NCI-H2196 treated with DMSO at 0.1 percent for 48 hours (cell line): Measurements from ENCODE around the gene HOXB1.

Experiments used
- DNase-seq: peaks from one replicate; lab custom pipeline; 2025; ENCODE audit not compliant: unreplicated experiment; lab: John Stamatoyannopoulos, UW

HOXB1 gene

DNA sequence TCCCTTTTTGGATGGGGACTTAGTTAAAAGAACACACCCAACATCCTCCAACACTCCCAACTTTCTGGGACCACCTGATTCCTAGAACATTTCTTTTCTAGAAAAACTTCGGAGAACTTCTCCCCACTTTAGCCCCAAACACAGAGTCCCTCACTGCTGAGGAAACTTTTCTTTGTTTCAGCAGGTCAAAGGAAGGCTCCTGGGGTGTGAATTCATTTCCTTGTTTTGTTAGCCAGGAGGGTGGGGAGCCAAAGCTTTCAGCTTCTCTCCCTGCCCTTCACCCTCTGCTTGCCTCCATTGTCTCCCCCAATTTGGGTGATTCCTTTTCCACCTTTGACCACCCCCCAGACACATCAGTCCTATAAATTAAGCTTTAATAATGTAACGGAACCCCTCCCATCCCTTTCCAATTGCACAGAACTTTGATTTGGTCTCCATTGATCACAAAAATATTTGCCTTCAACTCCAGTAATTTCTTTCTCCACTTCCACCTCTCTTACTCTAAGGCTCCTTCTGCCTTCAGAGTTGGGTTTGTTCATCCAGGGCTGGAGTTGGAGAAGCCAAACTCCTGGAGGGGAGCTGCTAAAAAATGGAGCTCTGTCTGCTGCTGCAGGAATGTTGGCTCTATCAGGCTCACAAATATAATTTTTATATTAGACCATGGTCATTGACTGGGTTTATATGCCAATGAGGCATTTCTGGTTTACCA, 37.0 kb upstream of the HOXB1 start:
- DNase-seq: no peak

DNA sequence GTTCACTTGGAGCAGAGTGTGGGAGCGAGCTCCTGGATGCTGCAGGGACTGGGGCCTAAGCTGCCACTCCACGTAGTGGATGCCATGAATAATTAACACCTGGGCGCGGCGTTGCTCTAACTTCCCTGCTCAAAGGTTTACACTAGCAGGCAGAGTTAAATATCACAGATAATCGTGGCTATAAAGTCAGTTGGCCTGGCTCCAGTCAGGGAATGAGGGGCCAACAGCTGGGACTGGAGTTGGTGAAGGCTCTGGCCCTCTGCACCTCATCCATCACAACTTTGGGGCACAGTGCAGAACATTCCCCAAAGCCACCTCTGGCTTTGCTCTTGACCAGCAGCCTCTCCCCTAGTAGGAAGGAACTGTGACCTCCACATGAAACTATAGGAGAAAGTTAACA, 36.4 kb upstream of the HOXB1 start:
- no peak for DNase-seq

DNA sequence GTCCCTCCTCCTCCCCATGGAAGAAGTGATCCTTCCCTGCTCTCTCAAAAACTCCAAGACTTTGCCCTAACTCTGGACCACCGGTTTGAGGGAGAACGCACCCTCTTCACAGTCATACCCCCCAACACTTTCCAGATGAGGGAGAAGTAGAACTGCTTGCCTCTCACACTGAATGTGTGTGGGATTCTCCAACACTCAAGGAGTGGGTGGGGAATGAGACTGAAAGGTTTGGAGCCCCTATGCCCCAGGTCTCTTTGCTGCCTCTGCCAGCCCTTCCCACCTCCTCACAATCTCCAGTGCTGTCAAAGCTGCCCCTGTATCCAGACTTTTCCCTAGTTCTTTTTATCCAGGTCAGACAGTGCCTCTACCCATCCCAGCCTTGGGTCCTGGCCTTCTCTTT, 35.9 kb upstream of the HOXB1 start:
- no peak for DNase-seq

DNA sequence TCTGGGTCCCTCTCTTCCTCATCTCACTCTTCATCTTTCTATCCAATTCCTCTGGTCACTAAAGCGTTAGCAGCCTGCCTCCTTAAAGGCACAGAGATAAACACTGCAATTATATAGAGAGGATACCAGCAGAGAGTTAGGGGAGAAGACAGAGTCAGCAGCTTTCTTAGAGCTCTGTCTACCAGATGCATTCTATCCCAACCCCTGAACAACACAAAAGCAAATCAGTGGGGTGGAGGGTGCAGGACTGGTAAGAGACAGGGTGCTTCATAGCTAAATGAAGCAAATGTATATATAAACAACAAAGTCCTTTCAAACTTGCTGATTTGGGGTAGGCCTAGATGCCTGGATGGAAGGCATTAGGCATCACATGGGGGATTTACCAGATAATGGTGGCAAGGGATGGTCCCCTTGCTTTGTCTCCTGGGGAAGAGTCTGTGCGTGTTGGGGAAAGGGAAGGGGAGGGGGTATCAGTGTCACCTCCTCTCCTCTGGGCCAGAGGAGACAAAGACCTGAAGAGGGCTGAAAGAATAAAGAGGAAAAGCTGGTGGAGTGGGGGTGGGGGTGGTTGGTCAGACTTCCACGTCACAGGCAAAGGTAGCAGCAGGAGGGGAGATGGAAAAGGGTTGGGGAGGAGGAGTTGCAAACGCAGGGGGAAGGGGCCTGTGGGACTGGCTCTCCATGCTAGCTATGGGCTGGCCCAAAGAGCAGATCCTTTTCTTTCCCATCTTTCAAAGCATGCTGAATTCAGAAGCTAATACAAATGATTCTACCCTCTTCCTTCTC, 35.3 kb upstream of the HOXB1 start:
- no peak for DNase-seq

DNA sequence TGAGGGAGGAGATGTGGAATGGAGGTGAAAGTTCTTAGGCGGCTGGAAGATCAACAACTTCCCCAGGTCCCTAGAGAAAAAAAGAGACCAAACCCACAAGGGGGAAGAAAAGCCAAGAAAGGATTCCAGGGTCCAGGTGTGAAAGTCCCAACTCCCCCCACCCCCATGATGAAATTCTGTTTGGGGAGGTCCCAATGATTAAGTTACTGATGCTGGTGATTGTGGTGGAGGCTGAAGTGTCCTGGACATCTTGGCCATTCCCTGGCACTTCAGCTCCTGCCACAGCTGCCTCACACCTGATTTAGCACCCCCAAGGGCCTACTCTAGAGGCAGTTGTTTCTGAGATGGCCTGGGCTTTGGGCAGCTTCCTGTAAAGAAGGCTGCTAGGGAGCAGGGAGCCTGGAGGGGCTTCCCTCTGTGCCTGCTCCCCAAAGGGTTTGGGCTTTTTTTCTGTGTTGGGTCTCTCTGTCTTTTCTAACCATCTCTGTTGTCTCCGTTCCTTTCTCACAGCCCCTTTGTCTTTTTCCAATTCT, 34.3 kb upstream of the HOXB1 start:
- DNase-seq: no peak

DNA sequence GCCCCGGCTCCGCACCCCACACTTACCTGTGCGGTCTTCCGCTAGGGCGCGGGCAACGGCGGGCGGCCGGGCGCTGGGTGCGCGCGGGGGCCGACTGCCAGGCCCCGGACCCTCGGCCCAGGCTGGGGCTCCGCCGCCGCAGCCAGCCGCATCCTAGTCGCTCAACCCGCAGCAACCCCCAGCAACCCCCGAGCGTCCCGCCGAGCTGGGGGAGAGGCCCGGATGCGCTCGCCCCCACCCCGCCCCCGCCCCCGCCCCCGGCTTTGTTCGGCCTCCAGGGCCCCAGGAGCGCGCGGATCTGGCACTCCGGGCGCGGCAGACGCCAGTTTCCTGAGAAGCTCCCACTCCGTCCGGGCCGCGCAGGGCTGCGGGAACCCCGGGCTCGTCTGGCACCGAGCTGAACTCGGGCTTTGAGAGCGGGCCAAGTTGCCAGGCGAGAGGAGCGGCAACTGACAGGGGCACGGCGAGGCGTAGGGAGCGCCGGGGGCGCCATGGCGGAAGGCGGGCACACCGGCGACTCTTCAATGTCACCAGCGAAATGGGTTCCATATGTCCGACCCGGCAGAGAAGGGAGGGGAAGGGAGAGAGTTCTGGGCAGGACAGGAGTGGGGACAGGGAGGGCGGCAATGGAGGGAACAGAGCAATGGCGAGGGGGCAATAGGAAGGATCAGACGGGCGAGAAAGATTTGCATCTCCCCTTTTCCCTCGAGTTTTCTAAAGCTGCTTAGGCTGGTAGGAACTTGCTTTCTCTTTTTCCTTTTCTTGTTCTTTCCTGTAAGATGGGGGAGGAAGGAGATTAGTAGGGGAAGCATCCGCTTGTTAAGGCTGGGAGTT, 33.6 kb upstream of the HOXB1 start:
- DNase-seq: no peak

DNA sequence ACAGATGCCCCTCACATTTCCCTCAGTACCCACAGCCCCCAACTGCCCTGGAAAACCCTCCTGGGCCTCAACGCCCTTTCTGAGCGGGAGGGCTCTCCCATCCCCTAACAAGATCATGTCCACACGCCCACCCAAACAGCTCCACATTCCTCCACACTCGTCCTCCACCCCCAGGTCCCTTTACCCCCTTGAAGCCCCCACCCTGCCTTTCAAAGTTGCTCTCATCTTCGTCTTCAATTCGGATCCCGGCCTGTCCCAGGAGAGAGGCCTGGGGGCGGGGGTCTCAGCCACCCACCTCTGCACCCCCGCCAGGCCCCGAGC, 33.0 kb upstream of the HOXB1 start:
- DNase-seq: no peak

DNA sequence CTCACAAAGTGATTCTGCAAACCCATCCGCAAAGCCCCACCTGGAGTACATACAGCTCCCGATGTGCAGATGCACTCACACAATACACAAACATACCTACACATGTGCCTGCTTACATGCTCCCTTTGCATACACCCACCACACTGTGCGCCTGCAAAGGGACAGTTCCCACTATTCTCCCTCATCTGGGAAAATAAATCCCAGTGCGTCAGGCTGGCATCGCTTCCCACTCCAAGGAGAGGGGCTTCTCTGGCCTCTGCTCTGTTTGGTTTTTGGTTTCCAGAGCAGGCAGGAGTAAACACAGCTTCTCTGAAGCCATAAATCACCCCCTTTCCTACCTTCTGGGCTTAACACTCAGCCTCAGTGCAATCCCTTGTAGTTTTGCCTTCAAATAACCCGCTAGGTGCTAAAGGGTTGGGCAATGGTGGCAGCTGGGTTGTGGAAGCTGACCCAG, 32.6 kb upstream of the HOXB1 start:
- no peak for DNase-seq

DNA sequence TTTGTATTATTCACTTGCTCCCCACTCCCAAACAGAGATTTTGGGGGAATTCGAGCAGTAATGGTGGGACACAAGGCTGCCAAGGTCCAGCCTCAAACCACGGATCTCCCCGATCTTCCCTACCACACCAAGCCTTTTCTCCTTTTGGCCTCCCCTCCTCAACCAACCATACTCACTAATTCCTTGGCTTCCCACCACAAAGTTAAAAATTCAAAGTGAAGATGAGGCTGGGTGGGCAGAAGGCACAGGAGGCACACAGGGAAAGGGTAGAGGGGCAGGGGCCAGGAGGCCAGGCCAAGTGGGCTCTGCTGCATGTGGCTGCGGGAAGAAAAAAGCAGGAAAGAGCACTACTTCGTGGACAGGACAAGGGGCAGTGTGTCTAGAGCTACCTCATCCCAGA, 32.1 kb upstream of the HOXB1 start:
- no peak for DNase-seq

DNA sequence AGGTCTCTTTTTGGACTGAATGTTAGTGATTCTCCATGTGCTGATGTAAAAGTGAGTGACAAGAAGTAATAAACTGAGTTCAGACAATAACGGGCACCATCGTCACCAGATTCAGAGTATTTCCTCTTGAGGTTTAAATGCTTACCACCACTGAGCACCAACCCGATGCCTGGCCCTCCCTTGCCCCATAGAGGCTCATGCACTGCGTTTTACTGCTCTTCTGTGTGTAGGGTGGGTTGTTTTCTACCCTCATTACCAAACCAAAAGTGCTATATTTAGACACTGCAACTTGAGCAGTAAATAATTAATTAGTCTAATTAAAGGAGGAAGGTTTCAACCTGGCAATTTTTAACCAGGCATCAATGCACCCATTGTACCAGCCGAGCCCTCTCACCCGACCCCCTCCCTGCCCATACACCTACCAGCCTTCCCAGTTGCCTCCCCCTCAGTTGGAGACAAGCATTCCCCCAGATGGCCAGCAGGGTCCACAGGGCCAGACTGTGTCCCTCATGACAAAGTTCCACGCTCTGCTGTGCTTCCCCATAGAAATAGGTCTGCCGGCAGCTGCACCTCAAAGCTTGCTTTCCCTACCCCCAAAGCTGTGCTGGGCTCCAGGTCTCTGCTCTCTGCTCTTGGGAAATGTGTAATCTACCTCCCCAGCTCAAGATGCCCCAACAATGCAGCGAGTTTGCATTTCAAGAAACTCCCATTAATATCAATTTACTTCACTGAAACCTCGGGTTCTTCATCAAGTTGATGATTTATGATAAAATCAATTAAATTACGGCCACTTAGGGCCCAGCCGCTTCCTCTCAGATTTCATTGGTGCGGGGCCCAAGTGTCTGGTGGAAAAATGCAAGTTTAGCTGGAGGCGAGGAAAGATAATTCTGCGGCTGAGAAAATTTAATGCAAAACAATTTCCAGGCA, 31.3 kb upstream of the HOXB1 start:
- DNase-seq: no peak

DNA sequence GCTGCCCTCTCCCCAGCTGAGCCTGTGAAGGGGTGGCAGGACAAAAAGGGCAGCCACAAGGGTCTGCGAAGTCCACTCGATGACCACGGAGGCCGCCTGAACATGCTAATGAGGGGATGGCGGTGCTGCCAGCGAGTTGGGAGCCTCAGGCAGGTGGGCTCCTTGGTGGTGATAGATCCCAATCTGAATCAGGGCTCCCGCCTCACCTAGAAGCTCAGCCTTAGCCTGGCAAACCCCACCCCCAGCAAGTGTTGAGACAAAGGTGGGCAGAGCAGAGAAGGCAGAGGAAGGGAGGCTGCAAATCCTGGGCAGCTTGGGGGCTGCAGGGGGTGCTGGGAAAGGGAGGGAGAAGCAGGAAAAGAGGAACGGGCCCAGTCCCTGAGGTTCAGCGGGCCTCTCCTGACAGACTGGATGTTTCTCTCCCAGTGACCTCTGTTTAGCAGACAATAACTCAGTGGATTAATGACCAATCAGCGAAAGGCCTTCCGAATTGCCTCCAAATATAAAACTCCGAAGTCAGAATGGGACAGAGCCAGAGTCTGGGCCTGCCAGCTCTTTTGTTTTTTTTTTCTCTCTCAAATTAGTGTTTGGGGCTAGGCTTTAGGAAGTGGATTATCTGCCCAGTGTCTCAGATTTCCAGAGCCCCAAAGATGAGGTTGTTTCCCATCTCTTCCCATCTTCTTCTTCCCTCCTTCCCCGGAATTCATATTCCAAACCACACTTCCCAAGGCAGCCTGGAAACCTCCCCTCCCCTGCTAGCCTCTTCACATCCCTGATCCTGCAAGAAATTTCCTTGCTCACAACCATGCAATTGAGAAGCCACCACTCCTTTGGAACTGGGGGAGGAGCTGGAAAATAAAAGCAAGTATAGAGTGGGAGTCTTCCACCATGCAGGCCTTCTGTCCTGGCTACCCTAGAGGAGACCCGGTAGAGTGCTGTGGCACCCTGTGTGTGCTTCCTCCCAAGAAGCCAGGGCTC, 29.3 kb upstream of the HOXB1 start:
- no peak for DNase-seq

DNA sequence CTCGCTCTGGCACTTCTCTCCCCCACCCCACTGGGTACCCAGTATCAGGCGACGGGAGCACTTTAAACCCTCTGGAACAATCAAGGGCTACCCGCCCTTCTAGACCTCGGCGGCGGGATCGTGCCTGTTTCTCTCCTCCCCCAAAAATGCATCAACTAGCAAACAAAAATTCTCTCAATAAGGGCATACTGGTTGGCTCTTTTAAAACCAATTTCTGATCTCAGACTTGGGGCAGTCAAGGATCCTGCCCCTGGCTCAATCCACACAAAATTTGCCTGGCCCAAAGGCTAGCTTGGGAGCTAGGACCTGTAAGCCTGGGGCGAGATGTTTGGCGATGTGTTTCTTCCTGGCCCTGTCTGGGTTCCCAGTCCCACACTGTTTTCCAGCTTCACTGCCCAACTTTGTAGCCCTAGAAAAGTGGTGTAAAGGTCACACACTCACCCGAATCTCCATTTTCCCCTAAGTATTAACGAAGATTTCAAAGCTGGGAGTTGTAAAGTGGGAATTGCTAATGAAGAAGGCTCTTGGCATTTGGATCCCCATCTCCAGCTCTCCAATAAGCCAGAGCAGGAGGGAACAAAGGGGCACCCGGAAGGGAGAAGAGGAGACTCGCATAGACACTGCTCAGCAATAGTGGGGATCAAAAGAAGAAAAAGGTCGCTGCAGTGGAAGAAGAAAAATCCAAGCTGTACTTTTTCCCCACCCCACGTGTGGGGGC, 28.5 kb upstream of the HOXB1 start:
- DNase-seq: no peak

DNA sequence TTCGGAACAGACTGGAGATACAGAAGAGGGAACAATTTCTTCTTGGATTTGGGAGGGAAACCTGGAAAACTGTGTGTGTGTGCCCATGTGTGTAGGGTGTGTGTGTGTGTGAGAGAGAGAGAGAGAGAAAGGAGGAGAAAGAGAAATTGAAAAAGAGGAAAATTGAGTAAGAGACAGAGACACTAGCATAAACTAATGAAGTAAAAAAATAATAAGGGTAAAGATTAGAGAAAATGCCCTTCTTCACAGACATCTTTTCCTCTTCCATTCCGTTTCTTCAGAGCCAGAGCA, 28.0 kb upstream of the HOXB1 start:
- no peak for DNase-seq

DNA sequence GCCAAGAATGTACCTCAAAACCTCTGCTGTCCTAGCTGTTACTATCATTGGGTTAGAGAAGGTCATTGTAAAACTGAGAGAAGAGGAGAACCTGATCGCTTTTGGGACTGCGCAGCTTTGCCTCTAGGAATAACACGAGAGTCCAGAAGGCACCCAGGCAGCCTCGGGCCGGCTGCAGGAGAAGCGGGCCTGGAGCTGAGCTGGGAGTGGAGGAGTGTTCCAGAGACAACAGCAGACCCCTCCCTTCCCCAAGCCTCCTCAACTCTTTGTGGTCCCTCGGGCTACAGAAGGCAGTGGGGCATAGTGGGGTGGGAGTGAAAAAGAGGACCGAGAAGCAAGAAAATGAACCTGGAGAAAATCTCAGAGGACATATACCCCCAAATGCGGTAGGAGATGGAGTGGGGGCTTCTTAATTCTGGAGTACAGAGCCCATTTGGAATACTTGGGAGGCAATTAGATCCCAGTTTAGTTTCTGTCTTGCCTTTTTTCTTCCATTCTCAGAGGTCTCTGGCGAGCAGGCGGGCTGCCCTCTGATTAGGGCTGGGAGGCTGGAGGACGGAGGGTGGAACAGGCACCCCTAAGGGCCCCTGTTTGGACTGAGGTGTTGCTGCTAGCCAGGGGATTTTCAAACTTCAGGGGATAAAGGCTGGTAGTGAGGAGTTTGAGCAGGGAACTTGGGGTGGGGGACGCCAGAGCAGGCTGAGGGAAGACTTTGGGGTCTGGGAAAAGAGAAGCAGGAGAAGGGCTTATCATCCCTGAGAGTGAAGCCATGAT, 27.4 kb upstream of the HOXB1 start:
- DNase-seq: no peak

DNA sequence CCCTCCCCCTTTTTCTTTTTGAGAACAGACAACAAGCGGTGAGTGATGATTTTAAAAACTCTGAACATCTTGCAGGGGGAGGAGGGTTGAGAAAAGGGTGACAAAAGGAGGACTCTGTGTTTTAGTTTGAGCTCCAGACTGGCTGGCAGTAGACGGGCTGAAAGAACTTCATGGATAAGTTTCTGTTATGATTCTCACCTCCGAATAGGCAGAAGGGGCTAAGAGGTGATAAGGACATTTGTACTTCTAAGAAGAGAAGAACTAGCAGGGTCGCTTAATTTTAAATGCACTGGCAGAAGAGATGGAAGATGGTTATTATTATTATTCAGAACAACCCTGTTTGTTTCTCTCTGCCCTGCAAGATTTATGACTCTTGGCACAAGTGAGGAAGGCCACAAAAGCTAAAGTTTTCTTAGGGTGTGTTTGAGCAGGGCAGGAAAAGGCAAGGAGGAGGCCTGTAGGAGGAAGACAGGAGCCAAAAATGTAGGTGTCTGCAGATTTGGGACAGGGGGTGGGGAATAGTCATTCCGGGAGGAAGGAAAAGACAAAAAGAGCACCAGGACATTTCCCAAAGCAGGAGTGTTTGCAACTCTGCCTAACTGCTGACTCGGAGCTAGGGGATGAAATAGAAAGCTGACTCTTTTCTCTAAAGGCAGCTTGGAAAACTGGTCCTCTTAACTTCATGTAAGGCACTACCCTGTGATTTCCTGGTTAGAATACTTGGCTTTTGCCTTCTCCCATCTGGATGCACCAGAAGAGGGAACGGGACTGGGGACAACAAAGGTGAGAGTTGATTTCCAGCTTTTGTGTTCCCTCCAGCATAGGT, 26.0 kb upstream of the HOXB1 start:
- DNase-seq: no peak

DNA sequence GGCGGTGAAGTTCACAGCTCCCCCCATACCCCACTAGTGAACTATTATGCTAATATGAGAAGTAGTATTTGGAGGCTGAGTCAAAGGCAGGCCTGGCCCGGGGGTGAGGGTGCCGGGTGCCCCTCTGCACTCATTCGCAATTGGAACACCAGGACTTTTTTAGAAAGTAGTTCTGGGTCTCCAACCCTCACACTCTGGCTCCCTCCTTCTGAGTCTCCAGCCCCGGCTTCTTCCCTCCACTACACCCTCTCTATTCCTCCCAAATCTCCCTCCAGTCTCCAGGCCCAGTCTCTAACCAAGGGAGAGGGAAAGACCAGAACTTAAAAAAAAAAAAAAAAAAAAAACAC, 25.4 kb upstream of the HOXB1 start:
- DNase-seq: no peak
